ENCODE measurements around the gene KANK4.

The KANK4 gene

GRCh38 chr1:62198069-62198780, 121.0 kb downstream of the KANK4 start:
- DNase-seq (ENCODE audit: low read depth): no peak

DNA sequence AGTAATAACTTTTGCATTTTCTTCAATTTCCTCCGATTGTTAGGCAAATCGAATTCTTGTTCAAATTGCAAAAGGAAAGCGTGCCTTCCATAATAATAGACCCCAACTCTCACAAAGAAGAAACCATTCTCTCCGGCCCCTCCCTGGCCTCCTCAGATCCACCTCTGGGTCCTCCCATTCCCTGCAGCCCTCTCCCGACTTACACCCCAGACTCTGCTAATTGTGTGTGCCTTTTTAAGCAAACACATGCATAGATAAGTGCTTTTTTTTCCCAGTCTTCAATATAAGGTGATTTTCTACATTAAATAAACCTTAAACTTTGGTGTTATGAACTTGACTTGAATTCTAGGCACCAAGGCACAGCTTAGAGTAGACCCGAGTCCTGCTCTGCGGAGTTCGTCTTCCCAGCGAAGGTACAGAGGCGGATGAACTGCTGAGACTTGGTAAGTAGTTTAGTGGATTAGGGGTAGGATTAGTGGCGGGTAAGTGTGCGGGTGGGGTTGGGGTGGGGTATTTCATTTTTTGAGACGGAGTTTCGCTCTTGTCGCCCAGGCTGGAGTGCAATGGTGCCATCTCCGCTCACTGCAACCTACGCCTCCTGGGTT, 123.0 kb downstream of the KANK4 start:
- no peak for DNase-seq (ENCODE audit: low read depth)

- no peak for DNase-seq (ENCODE audit: low read depth)
Observed at GRCh38 chr1:62194651-62195544, 124.3 kb downstream of the KANK4 start, which contains the start of gene L1TD1. TSS of gene L1TD1 (plus strand) at chr1:62194849. CDS start at chr1:62206629, 11,780 bp downstream.

DNA sequence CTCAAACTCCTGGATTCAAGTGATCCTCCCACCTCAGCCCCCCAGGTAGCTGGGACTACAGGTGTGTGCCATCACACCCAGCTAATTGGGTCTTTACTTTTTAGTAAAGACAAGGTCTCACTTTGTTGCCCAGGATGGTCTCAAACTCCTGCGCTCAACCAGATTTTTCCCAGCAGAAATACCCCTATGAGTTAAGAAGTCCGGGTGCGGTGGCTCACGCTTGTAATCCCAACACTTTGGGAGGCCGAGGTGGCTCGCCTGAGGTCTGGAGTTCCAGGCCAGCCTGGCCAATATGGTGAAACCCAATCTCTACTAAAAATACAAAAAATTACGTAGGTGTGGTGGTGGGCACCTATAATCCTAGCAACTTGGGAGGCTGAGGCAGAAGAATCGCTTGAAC, 131.1 kb downstream of the KANK4 start:
- DNase-seq (ENCODE audit: low read depth): no peak

DNA sequence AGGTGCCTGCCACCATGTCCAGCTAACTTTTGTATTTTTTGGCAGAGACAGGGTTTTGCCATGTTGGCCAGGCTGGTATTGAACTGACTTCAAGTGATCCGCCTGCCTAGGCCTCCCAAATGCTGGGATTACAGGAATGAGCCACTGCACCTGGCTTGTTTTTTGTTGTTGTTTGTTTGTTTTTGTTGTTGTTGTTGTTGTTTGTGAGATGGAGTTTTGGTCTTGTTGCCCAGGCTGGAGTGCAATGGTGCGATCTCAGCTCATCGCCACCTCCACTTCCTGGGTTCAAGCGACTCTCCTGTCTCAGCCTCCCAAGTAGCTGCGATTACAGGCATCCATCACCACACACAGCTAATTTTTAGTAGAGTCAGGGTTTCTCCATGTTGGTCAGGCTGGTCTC, 131.7 kb downstream of the KANK4 start:
- DNase-seq (ENCODE audit: low read depth): no peak

Measured in activated T-cell treated with anti-CD3 and anti-CD28 coated beads for 24 hours (primary cell).